Measurements from ENCODE around the gene DUSP3.

DNA sequence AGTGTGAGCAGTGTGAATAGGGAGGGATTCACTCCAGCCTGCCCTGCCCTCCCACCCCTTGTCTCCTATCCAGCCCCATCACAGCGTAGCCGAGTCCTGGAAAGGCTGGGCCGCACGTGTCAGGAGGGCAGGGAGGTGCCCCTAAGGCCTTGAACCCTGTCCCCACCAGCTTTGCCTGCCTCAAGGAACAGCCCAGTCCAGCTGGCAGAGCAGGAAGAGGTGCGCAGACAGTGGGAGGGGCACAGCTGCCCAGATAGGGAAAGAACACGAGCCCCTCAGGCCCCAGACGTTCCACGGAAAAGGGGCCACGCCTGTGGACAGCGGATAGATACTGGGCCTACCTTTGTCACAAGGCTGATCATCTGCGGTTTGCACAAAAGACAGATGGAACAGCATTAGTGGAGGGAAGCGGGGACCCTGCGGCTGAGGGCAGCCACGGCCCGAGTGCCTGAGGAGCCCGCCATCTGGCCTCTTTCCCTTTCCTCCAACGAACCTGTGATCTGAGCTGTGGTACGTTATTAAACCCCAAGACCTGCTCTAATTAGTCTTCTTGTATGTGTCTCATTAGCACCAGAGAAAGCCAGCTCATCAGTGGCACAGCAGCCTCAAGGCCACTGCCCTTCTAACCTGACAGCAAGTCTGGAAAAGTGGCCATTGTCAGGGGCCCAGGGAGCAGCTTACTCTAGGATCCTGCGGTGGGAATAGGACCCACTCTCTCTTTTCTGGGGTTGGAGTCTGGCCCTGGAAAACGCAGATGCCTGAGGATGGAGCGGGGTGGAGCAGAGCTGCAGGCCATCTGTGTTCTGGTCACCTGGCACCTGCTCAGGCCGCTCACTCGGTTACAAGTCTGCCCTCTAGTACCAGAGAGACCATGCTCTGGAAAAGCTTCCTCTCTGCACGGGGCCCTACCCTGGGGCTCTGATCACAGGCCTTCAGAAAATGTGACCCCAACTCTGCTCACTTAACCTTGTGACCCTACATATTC, 37.9 kb upstream of the DUSP3 start:
- TF ChIP-seq EZH2 (IDR thresholded peaks at IDR 0.05; ENCODE audit: borderline replicate concordance) (no peak), EZH2phosphoT487 (IDR thresholded peaks at IDR 0.05; ENCODE audit: low read depth, severe bottlenecking, unreplicated experiment) (no peak)
- TF ChIP-seq, protein P1, sequence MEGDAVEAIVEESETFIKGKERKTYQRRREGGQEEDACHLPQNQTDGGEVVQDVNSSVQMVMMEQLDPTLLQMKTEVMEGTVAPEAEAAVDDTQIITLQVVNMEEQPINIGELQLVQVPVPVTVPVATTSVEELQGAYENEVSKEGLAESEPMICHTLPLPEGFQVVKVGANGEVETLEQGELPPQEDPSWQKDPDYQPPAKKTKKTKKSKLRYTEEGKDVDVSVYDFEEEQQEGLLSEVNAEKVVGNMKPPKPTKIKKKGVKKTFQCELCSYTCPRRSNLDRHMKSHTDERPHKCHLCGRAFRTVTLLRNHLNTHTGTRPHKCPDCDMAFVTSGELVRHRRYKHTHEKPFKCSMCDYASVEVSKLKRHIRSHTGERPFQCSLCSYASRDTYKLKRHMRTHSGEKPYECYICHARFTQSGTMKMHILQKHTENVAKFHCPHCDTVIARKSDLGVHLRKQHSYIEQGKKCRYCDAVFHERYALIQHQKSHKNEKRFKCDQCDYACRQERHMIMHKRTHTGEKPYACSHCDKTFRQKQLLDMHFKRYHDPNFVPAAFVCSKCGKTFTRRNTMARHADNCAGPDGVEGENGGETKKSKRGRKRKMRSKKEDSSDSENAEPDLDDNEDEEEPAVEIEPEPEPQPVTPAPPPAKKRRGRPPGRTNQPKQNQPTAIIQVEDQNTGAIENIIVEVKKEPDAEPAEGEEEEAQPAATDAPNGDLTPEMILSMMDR (IDR thresholded peaks at IDR 0.05; ENCODE audit: poor library complexity) = no peak

All from hepatocyte (in vitro differentiated cells).